CD14-positive monocyte (primary cell): ENCODE measurements around the gene LPIN1. TPM values are rescaled to one million over a fixed set of nuclear protein-coding genes. Genes with fewer than 3 reads are reported as not detected.

Experiments used
- DNase-seq, 3 donors: peaks; one replicate each; pipeline ENCODE4 v3.0.0-alpha.2; 2011 to 2022
- H2AFZ ChIP-seq: 2 replicates; pipeline ENCODE4 v1.6.0; 2012; ENCODE audit warnings: mild to moderate bottlenecking, low read depth, low read length, inconsistent platforms; ENCODE audit not compliant: insufficient read depth, poor library complexity, severe bottlenecking
- H3K27ac ChIP-seq, 2 donors: 1 replicate in 1 of 2; 2 replicates in 1 of 2; pipeline ENCODE4 v1.5.1; 2012 to 2013; ENCODE audit warnings: low read length in 2 of 2, control low read depth in 1 of 2, inconsistent platforms in 1 of 2, low read depth in 1 of 2, mild to moderate bottlenecking in 1 of 2
- H3K27me3 ChIP-seq, 2 donors: one replicate each; pipeline versions ENCODE4 v1.6.0 to v1.6.1; 2011 to 2013; ENCODE audit warnings: low read length in 2 of 2; ENCODE audit not compliant: control insufficient read depth in 2 of 2, insufficient read depth in 2 of 2
- H3K36me3 ChIP-seq, 2 donors: replicated peaks in 1 of 2; 1 replicate in 1 of 2; 2 replicates in 1 of 2; pipeline versions ENCODE4 v1.5.1 to v1.6.1; 2012 to 2013; ENCODE audit warnings: low read length in 2 of 2, control low read depth in 1 of 2, inconsistent platforms in 1 of 2, mild to moderate bottlenecking in 1 of 2; ENCODE audit not compliant: insufficient read depth in 2 of 2, control insufficient read depth in 1 of 2
- H3K4me1 ChIP-seq, 2 donors: 1 replicate in 1 of 2; 2 replicates in 1 of 2; pipeline versions ENCODE4 v1.5.1 to v1.6.1; 2012 to 2013; ENCODE audit warnings: low read length in 2 of 2, control low read depth in 1 of 2, inconsistent platforms in 1 of 2, mild to moderate bottlenecking in 1 of 2, moderate library complexity in 1 of 2; ENCODE audit not compliant: insufficient read depth in 2 of 2, control insufficient read depth in 1 of 2
- H3K4me2 ChIP-seq: replicated peaks from 2 replicates; pipeline ENCODE3; 2012; ENCODE audit warnings: low read length, moderate library complexity, mild to moderate bottlenecking; ENCODE audit not compliant: poor library complexity, severe bottlenecking; ENCODE audit errors: extremely low read depth
- H3K4me3 ChIP-seq, 3 experiments: fragments of 200-600 bp in 1 of 3; sonication (generic) in 1 of 3; replicated peaks in 1 of 3; 1 replicate in 2 of 3; 2 replicates in 1 of 3; pipeline ENCODE4 v1.5.1; 2011 to 2013; ENCODE audit warnings: low read length in 3 of 3, mild to moderate bottlenecking in 3 of 3, control low read depth in 2 of 3, low read depth in 2 of 3, inconsistent platforms in 1 of 3, moderate library complexity in 1 of 3
- H3K79me2 ChIP-seq: 2 replicates; pipeline ENCODE4 v1.6.0; 2012; ENCODE audit warnings: mild to moderate bottlenecking, control low read depth, inconsistent platforms, low read length, moderate library complexity; ENCODE audit not compliant: insufficient read depth
- H3K9ac ChIP-seq: 2 replicates; pipeline ENCODE4 v1.6.0; 2017; ENCODE audit warnings: low read length, mild to moderate bottlenecking; ENCODE audit not compliant: insufficient read depth, poor library complexity, severe bottlenecking
- H3K9me3 ChIP-seq, 2 donors: replicated peaks in 1 of 2; 1 replicate in 1 of 2; 2 replicates in 1 of 2; pipeline versions ENCODE4 v1.5.1 to v1.6.1; 2012 to 2013; ENCODE audit warnings: low read length in 2 of 2, control low read depth in 1 of 2; ENCODE audit not compliant: control insufficient read depth in 1 of 2, insufficient read depth in 1 of 2
- H4K20me1 ChIP-seq: 2 replicates; pipeline ENCODE4 v1.6.0; 2012; ENCODE audit warnings: mild to moderate bottlenecking, low read length, control low read depth, moderate library complexity; ENCODE audit not compliant: insufficient read depth
- H3K27ac Mint-ChIP-seq, 7 donors: one replicate each; pipeline ENCODE4 v1.8.0; 2020; ENCODE audit warnings: mild to moderate bottlenecking in 7 of 7, mixed read lengths in 7 of 7, moderate library complexity in 6 of 7, inconsistent platforms in 2 of 7
- H3K27me3 Mint-ChIP-seq, 3 donors: one replicate each; pipeline ENCODE4 v1.8.0; 2021 to 2022; ENCODE audit warnings: low read depth in 3 of 3, mild to moderate bottlenecking in 3 of 3, mixed read lengths in 3 of 3, moderate library complexity in 3 of 3, inconsistent platforms in 1 of 3
- H3K36me3 Mint-ChIP-seq, 2 donors: one replicate each; pipeline ENCODE4 v1.8.0; 2020; ENCODE audit warnings: mixed read lengths in 2 of 2, inconsistent platforms in 1 of 2, mild to moderate bottlenecking in 1 of 2
- H3K4me1 Mint-ChIP-seq: one replicate; pipeline ENCODE4 v1.8.0; 2020; ENCODE audit warnings: mild to moderate bottlenecking, mixed read lengths
- H3K4me3 Mint-ChIP-seq, 2 donors: one replicate each; pipeline ENCODE4 v1.8.0; 2020; ENCODE audit warnings: mild to moderate bottlenecking in 2 of 2, mixed read lengths in 2 of 2, moderate library complexity in 1 of 2
- H3K9me3 Mint-ChIP-seq, 7 donors: one replicate each; pipeline ENCODE4 v1.8.0; 2020 to 2022; ENCODE audit warnings: mixed read lengths in 7 of 7, mild to moderate bottlenecking in 6 of 7, moderate library complexity in 6 of 7, inconsistent platforms in 2 of 7
- CTCF ChIP-seq: fragments of 200-600 bp; IDR thresholded peaks from one replicate; pipeline ENCODE4 v1.8.0; 2022; ENCODE audit warnings: antibody characterized with exemption, mild to moderate bottlenecking
- WGBS: methylation state at CpG from one replicate; pipeline ENCODE4 v1.1.5; 2013; ENCODE audit warnings: missing lambda C conversion rate; ENCODE audit not compliant: insufficient coverage; 5-methylcytosine and 5-hydroxymethylcytosine counted together
- intact Hi-C, 2 donors: fragments of 100-400 bp; cut with micrococcal nuclease; formaldehyde crosslinking; loops; one replicate each; pipeline versions ENCODE4 v1.15.0 to v1.15.1; 2023
- polyA plus RNA-seq, 3 donors: library from polyadenylated mRNA; depleted of rRNA in 1 of 3; unstranded in 2 of 3; stranded (reverse) in 1 of 3; fragments of 300-500 nt in 2 of 3; fragments of >200 nt in 1 of 3; fragmentation: Illumina TruSeq in 2 of 3; gene quantifications; 1 replicate in 2 of 3; 2 replicates in 1 of 3; pipeline ENCODE4 v1.2.3, GENCODE V29; 2012 to 2021

Gene LPIN1
- polyA plus RNA-seq, 3 donors = 1.8 to 17.6 (median 2.7) TPM

GRCh38 chr2:11867926-11868325, 121.5 kb downstream of the LPIN1 start:
- no peak overlapping the region for H2AFZ ChIP-seq
- no peaks in the 10 kb centered on the region for H3K36me3 Mint-ChIP-seq
- 100% methylated on average over 1 of the region's 2 CpGs for WGBS
- intact Hi-C loops = loop anchor here (5.0 to 10.0 kb wide), 2 partner anchors 34 to 177 kb away; no protein-coding TSS in a partner anchor
- H3K4me3 ChIP-seq = no peak overlapping the region
- no peak overlapping the region for H3K4me2 ChIP-seq
- no peak for DNase-seq
- H3K27ac ChIP-seq = no peak overlapping the region
- H3K27me3 ChIP-seq = no peaks in the 10 kb centered on the region
- H3K4me3 Mint-ChIP-seq = no peak overlapping the region
- peaks cover 0 to 6% (median 4%) of the 10 kb centered on the region in 3 donors for H3K27me3 Mint-ChIP-seq
- no peak for TF ChIP-seq CTCF
- H3K9ac ChIP-seq = no peak overlapping the region
- no peaks in the 10 kb centered on the region for H3K9me3 ChIP-seq
- H3K4me1 ChIP-seq = peaks cover 28 to 34% of the 10 kb centered on the region in 2 donors
- H3K79me2 ChIP-seq = no peaks in the 10 kb centered on the region
- peaks cover 49% of the 10 kb centered on the region for H3K4me1 Mint-ChIP-seq
- no peaks in the 10 kb centered on the region for H3K9me3 Mint-ChIP-seq
- no peaks in the 10 kb centered on the region for H3K36me3 ChIP-seq
- no peak overlapping the region for H3K27ac Mint-ChIP-seq
- H4K20me1 ChIP-seq = no peaks in the 10 kb centered on the region

- no peaks in the 10 kb centered on the region for H3K79me2 ChIP-seq
- H3K36me3 ChIP-seq = no peaks in the 10 kb centered on the region
- no peak overlapping the region for H2AFZ ChIP-seq
- TF ChIP-seq CTCF = no peak
- no peaks in the 10 kb centered on the region for H4K20me1 ChIP-seq
- no peak overlapping the region for H3K4me2 ChIP-seq
- no peak overlapping the region for H3K4me3 Mint-ChIP-seq
- no peaks in the 10 kb centered on the region for H3K9me3 Mint-ChIP-seq
- peaks cover 49% of the 10 kb centered on the region for H3K4me1 Mint-ChIP-seq
- no peaks in the 10 kb centered on the region for H3K27me3 ChIP-seq
- intact Hi-C loops = loop anchor here (5.0 to 10.0 kb wide), 2 partner anchors 33 to 175 kb away; no protein-coding TSS in a partner anchor
- peaks cover 30 to 35% of the 10 kb centered on the region in 2 donors for H3K4me1 ChIP-seq
- peaks cover 0 to 6% (median 2%) of the 10 kb centered on the region in 3 donors for H3K27me3 Mint-ChIP-seq
- H3K36me3 Mint-ChIP-seq = no peaks in the 10 kb centered on the region
- no peak overlapping the region for H3K27ac ChIP-seq
- WGBS = 100% methylated on average over 3 of the region's 8 CpGs
- H3K4me3 ChIP-seq = no peak overlapping the region
- no peak for DNase-seq
- no peak overlapping the region for H3K27ac Mint-ChIP-seq
- no peak overlapping the region for H3K9ac ChIP-seq
- H3K9me3 ChIP-seq = no peaks in the 10 kb centered on the region
Observed at GRCh38 chr2:11869391-11869991, 123.1 kb downstream of the LPIN1 start.
